LNCaP clone FGC (cell line): ENCODE results near the gene CACNA2D3.

Source experiments
- DNase-seq: peaks from one replicate; pipeline ENCODE4 v3.0.0-alpha.2; 2011; ENCODE audit warnings: low read depth
- H3K4me3 ChIP-seq: 2 replicates; pipeline ENCODE4 v1.5.1; 2011; ENCODE audit warnings: mild to moderate bottlenecking, low read depth, low read length, control low read depth
- CTCF ChIP-seq: IDR thresholded peaks from 2 replicates; pipeline ENCODE4 v1.5.1; 2012; ENCODE audit warnings: mild to moderate bottlenecking; ENCODE audit not compliant: control insufficient read depth, insufficient read depth; ENCODE audit errors: extremely low read depth

CACNA2D3 gene

GRCh38 chr3:54372232-54372631 is 249.9 kb downstream of the CACNA2D3 start:
- no peak overlapping the region for H3K4me3 ChIP-seq
- no peak for DNase-seq
- no peak for TF ChIP-seq CTCF

- no peak for DNase-seq
- H3K4me3 ChIP-seq = no peak overlapping the region
- TF ChIP-seq CTCF = peak; percentile 92
Measured at GRCh38 chr3:54374214-54374852, 252.0 kb downstream of the CACNA2D3 start.

- H3K4me3 ChIP-seq = no peak overlapping the region
- TF ChIP-seq CTCF = no peak
- no peak for DNase-seq
Measured at GRCh38 chr3:54376142-54376807, 253.9 kb downstream of the CACNA2D3 start.

GRCh38 chr3:54376939-54377578 is 254.7 kb downstream of the CACNA2D3 start:
- no peak overlapping the region for H3K4me3 ChIP-seq
- no peak for DNase-seq
- TF ChIP-seq CTCF = no peak

GRCh38 chr3:54378184-54378583 is 255.8 kb downstream of the CACNA2D3 start:
- DNase-seq = no peak
- no peak for TF ChIP-seq CTCF
- no peak overlapping the region for H3K4me3 ChIP-seq

- no peak for DNase-seq
- no peak for TF ChIP-seq CTCF
- no peak overlapping the region for H3K4me3 ChIP-seq
Measured at GRCh38 chr3:54384279-54384678, 261.9 kb downstream of the CACNA2D3 start.
